HCT116 (cell line): ENCODE measurements around the gene VTN. TPM values are rescaled to one million over a fixed set of nuclear protein-coding genes. Genes with fewer than 3 reads are reported as not detected.

Experiments
- ATAC-seq: fragments of 200-7000 bp; cut with Tn5 transposase; 2 replicates; pipeline ENCODE4 v1.9.1; 2020; ENCODE audit warnings: mild to moderate bottlenecking, moderate library complexity
- BruUV-seq: library from RNA; stranded (reverse); fragments of 400-500 nt; replicated peaks from 2 replicates; lab custom pipeline; 2021; lab: Mats Ljungman, UMichigan
- CTCF ChIA-PET: fragments of 300-600 bp; sonication (Branson Sonifier 250); formaldehyde crosslinking; loops from one replicate; lab custom pipeline; 2021; ENCODE audit warnings: antibody characterized with exemption; lab: Charles Lee
- POLR2A ChIA-PET: fragments of 300-600, 350-600 bp; sonication (Branson Sonifier 250); formaldehyde crosslinking; loops from one replicate; lab custom pipeline; 2021; ENCODE audit warnings: antibody characterized with exemption; lab: Charles Lee
- RAD21 ChIA-PET, 2 experiments: fragments of 300-600 bp; sonication (Branson Sonifier 250); formaldehyde crosslinking; loops; one replicate each; lab custom pipeline; 2023; ENCODE audit warnings: low total read pairs in 2 of 2; ENCODE audit not compliant: uncharacterized antibody in 2 of 2, unreplicated experiment in 2 of 2, low non-redundant PET in 1 of 2; lab: Charles Lee
- DNase-seq: peaks from one replicate; pipeline ENCODE4 v3.0.0-alpha.2; 2010; ENCODE audit warnings: low read depth, low spot score
- H2AFZ ChIP-seq: fragments of 200-600 bp; shearing (Covaris generic), sonication (generic); 2 replicates; pipeline ENCODE4 v1.6.1; 2017; ENCODE audit warnings: low read depth, mixed run types, mixed read lengths, antibody characterized with exemption, low read length; ENCODE audit not compliant: poor library complexity, severe bottlenecking
- H3K27ac ChIP-seq: 2 replicates; pipeline ENCODE4 v1.5.1; 2012; ENCODE audit warnings: low read depth, low read length
- H3K27me3 ChIP-seq: fragments of 200-600 bp; sonication (generic); 2 replicates; pipeline ENCODE4 v1.6.1; 2016; ENCODE audit warnings: mixed run types, low read length, mixed read lengths; ENCODE audit not compliant: insufficient read depth
- H3K36me3 ChIP-seq, 2 experiments: fragments of 200-500 bp in 1 of 2; fragments of 200-600 bp in 1 of 2; sonication (Bioruptor generic) in 1 of 2; sonication (generic) in 1 of 2; 2 replicates each; pipeline versions ENCODE4 v1.5.1 to v1.6.1; 2014 to 2016; ENCODE audit warnings: low read length in 2 of 2, inconsistent platforms in 1 of 2, mixed read lengths in 1 of 2, mixed run types in 1 of 2; ENCODE audit not compliant: insufficient read depth in 2 of 2, control insufficient read depth in 1 of 2
- H3K4me1 ChIP-seq, 2 experiments: fragments of 200-600 bp in 1 of 2; sonication (generic) in 1 of 2; 2 replicates each; pipeline versions ENCODE4 v1.5.1 to v1.6.1; 2012 to 2017; ENCODE audit warnings: low read length in 2 of 2, inconsistent platforms in 1 of 2, mild to moderate bottlenecking in 1 of 2, mixed read lengths in 1 of 2, mixed run types in 1 of 2, moderate library complexity in 1 of 2; ENCODE audit not compliant: insufficient read depth in 2 of 2, control insufficient read depth in 1 of 2
- H3K4me2 ChIP-seq: fragments of 200-600 bp; sonication (generic); 2 replicates; pipeline ENCODE4 v1.6.1; 2017; ENCODE audit warnings: mixed run types, low read length, mixed read lengths
- H3K4me3 ChIP-seq, 2 experiments: fragments of 200-600 bp in 1 of 2; sonication (generic) in 1 of 2; replicated peaks in 1 of 2; 2 replicates each; pipeline ENCODE4 v1.5.1; 2011 to 2016; ENCODE audit warnings: low read length in 2 of 2, control low read depth in 1 of 2, low read depth in 1 of 2, mild to moderate bottlenecking in 1 of 2, mixed read lengths in 1 of 2, mixed run types in 1 of 2
- H3K79me2 ChIP-seq: fragments of 200-600 bp; sonication (generic); 2 replicates; pipeline ENCODE4 v1.6.1; 2017; ENCODE audit warnings: mild to moderate bottlenecking, mixed run types, low read length, moderate library complexity, mixed read lengths; ENCODE audit not compliant: insufficient read depth
- H3K9ac ChIP-seq: fragments of 200-600 bp; sonication (generic); 2 replicates; pipeline ENCODE4 v1.6.1; 2016; ENCODE audit warnings: low read length, mixed read lengths
- H3K9me2 ChIP-seq: fragments of 200-600 bp; sonication (generic), shearing (Covaris generic); 2 replicates; pipeline ENCODE4 v1.6.1; 2017; ENCODE audit warnings: mixed run types, mild to moderate bottlenecking, moderate library complexity; ENCODE audit not compliant: insufficient read depth
- H3K9me3 ChIP-seq, 2 experiments: fragments of 200-500 bp in 1 of 2; fragments of 200-600 bp in 1 of 2; sonication (Bioruptor generic) in 1 of 2; sonication (generic) in 1 of 2; 2 replicates each; pipeline ENCODE4 v1.6.1; 2014 to 2017; ENCODE audit warnings: low read length in 2 of 2, mixed read lengths in 2 of 2, inconsistent platforms in 1 of 2, low read depth in 1 of 2, mild to moderate bottlenecking in 1 of 2, mixed run types in 1 of 2, moderate library complexity in 1 of 2; ENCODE audit not compliant: control insufficient read depth in 1 of 2, insufficient read depth in 1 of 2
- H4K20me1 ChIP-seq: fragments of 200-600 bp; sonication (generic), shearing (Covaris generic); 2 replicates; pipeline ENCODE4 v1.6.1; 2017; ENCODE audit warnings: mixed run types, mild to moderate bottlenecking, moderate library complexity; ENCODE audit not compliant: insufficient read depth
- ATF3 ChIP-seq: IDR thresholded peaks from 2 replicates; pipeline ENCODE4 v1.6.1; 2012
- CBX3 ChIP-seq: IDR thresholded peaks from 2 replicates; pipeline ENCODE4 v1.6.1; 2012; ENCODE audit warnings: low read depth
- CEBPB ChIP-seq: IDR thresholded peaks from 2 replicates; pipeline ENCODE4 v1.6.1; 2012; ENCODE audit warnings: low read depth
- CTCF ChIP-seq, 3 experiments: fragments of 200-600 bp in 1 of 3; sonication (generic) in 1 of 3; IDR thresholded peaks in 2 of 3; conservative IDR thresholded peaks in 1 of 3; 2 replicates each; pipeline ENCODE4 v1.5.1; 2012 to 2017; ENCODE audit warnings: low read depth in 2 of 3, low read length in 2 of 3, antibody characterized with exemption in 1 of 3, borderline replicate concordance in 1 of 3, control low read depth in 1 of 3, mild to moderate bottlenecking in 1 of 3, mixed read lengths in 1 of 3, mixed run types in 1 of 3, moderate library complexity in 1 of 3; ENCODE audit not compliant: insufficient read depth in 1 of 3
- EGR1 ChIP-seq: IDR thresholded peaks from 2 replicates; pipeline ENCODE4 v1.6.1; 2012; ENCODE audit warnings: low read depth
- ELF1 ChIP-seq: IDR thresholded peaks from 2 replicates; pipeline ENCODE4 v1.6.1; 2012; ENCODE audit warnings: low read depth, borderline replicate concordance
- EZH2phosphoT487 ChIP-seq: fragments of 200-600 bp; IDR thresholded peaks from 2 replicates; pipeline ENCODE4 v1.6.1; 2018; ENCODE audit warnings: antibody characterized with exemption, borderline replicate concordance
- FOSL1 ChIP-seq: IDR thresholded peaks from 2 replicates; pipeline ENCODE4 v1.6.1; 2012; ENCODE audit warnings: low read depth
- MAX ChIP-seq: IDR thresholded peaks from 2 replicates; pipeline ENCODE4 v1.6.1; 2012
- POLR2A ChIP-seq: IDR thresholded peaks from 2 replicates; pipeline ENCODE4 v1.7.0; 2011; ENCODE audit warnings: borderline replicate concordance; ENCODE audit not compliant: insufficient read depth, insufficient read length; ENCODE audit errors: extremely low read depth
- POLR2AphosphoS5 ChIP-seq: IDR thresholded peaks from 2 replicates; pipeline ENCODE4 v1.6.1; 2011; ENCODE audit warnings: mild to moderate bottlenecking, low read depth, low read length, moderate library complexity
- REST ChIP-seq: IDR thresholded peaks from 2 replicates; pipeline ENCODE4 v1.6.1; 2012; ENCODE audit warnings: low read depth
- SIN3A ChIP-seq: IDR thresholded peaks from 2 replicates; pipeline ENCODE4 v1.6.1; 2012; ENCODE audit warnings: low read depth
- SP1 ChIP-seq: IDR thresholded peaks from 2 replicates; pipeline ENCODE4 v1.6.1; 2012; ENCODE audit warnings: low read depth
- SRF ChIP-seq: IDR thresholded peaks from 2 replicates; pipeline ENCODE4 v1.6.1; 2012; ENCODE audit warnings: low read depth
- TCF7L2 ChIP-seq: IDR thresholded peaks from 2 replicates; pipeline ENCODE4 v1.7.0; 2011; ENCODE audit warnings: borderline replicate concordance, inconsistent platforms; ENCODE audit not compliant: insufficient read depth, insufficient read length; ENCODE audit errors: extremely low read depth
- YY1 ChIP-seq: IDR thresholded peaks from 2 replicates; pipeline ENCODE4 v1.6.1; 2011; ENCODE audit warnings: low read length, low read depth, moderate library complexity, mild to moderate bottlenecking; ENCODE audit not compliant: insufficient replicate concordance; ENCODE audit errors: extremely low read depth
- ZFX ChIP-seq: fragments of 450-650 bp; IDR thresholded peaks from 2 replicates; pipeline ENCODE4 v1.6.1; 2017
- ZNF274 ChIP-seq: fragments of 200-500 bp; sonication (Bioruptor generic); IDR thresholded peaks from 2 replicates; pipeline ENCODE4 v1.6.1; 2014; ENCODE audit warnings: mild to moderate bottlenecking, low read depth, low read length, inconsistent platforms
- intact Hi-C: fragments of 100-400 bp; cut with micrococcal nuclease; formaldehyde crosslinking; loops from 2 replicates; pipeline ENCODE4 v1.10.0; 2022
- total RNA-seq: library from RNA; stranded (reverse); gene quantifications from one replicate; pipeline ENCODE4 v1.2.1, GENCODE V29; 2021; ENCODE audit not compliant: unreplicated experiment

Gene VTN
- total RNA-seq, 1 experiment from 2014 or later, result 1.5 TPM

GRCh38 chr17:28326114-28326513 lies 44.0 kb downstream of the VTN start:
- POLR2A ChIA-PET, result interaction anchor here (1.9 kb wide), 1 partner anchor 9 kb away, joined by 6 read pairs; the partner anchor contains the start of genes IFT20 and TNFAIP1
- Histone ChIP-seq H3K79me2 (peaks cover 54% of the 10 kb centered on the region), H3K9me2 (no peaks in the 10 kb centered on the region), H3K4me2 (no peak overlapping the region), H3K9ac (no peak overlapping the region), H3K36me3 (peaks cover 14 to 26% of the 10 kb centered on the region in 2 experiments; a peak in 3 of 4 replicates), H3K4me3 (no peak overlapping the region), H3K4me1 (no peaks in the 10 kb centered on the region), H3K27ac (no peak overlapping the region), H3K9me3 (no peaks in the 10 kb centered on the region), H3K27me3 (no peaks in the 10 kb centered on the region), H2AFZ (no peak overlapping the region), H4K20me1 (no peaks in the 10 kb centered on the region)
- BruUV-seq, result no TSS peak
- intact Hi-C loops, result no loop called here
- RAD21 ChIA-PET, result no interaction called here
- CTCF ChIA-PET, result no interaction called here
- TF ChIP-seq FOSL1 (no peak), SRF (no peak), MAX (no peak), ZNF274 (no peak), TCF7L2 (no peak), ATF3 (no peak), SIN3A (no peak), EZH2phosphoT487 (no peak), SP1 (no peak), REST (no peak), ZFX (no peak), YY1 (no peak), CTCF (IDR thresholded peaks at IDR 0.05 in 2 of 3, conservative IDR thresholded peaks at IDR 0.05 in 1 of 3; ENCODE audit: borderline replicate concordance in 1 of 3, insufficient read depth in 1 of 3, low read depth in 2 of 3, low read length in 2 of 3) (no peak), POLR2A (no peak), POLR2AphosphoS5 (no peak), CBX3 (no peak), ELF1 (no peak), CEBPB (no peak), EGR1 (no peak)
- ATAC-seq, result no peak
- no peak for DNase-seq
